Measurements from ENCODE around the gene WNT11.

- no peak for TF ChIP-seq ZNF274 (IDR thresholded peaks at IDR 0.05; ENCODE audit: low read depth, low read length)
- no peak for TF ChIP-seq SUZ12 (IDR thresholded peaks at IDR 0.05; ENCODE audit: extremely low read depth, insufficient read depth, insufficient read length)
Measured at GRCh38 chr11:76197332-76197731, 9.0 kb downstream of the WNT11 start.
